VCaP (cell line): Measurements from ENCODE around the gene GLMP.

Source experiments
- H3K27ac ChIP-seq: fragments of 450-650 bp; 2 replicates; pipeline ENCODE4 v1.5.1; 2017
- TF ChIP-seq, protein P1 (sequence below): fragments of 450-650 bp; conservative IDR thresholded peaks from 2 replicates; pipeline ENCODE4 v1.5.1; 2017; ENCODE audit warnings: mild to moderate bottlenecking, moderate library complexity

The GLMP gene

DNA sequence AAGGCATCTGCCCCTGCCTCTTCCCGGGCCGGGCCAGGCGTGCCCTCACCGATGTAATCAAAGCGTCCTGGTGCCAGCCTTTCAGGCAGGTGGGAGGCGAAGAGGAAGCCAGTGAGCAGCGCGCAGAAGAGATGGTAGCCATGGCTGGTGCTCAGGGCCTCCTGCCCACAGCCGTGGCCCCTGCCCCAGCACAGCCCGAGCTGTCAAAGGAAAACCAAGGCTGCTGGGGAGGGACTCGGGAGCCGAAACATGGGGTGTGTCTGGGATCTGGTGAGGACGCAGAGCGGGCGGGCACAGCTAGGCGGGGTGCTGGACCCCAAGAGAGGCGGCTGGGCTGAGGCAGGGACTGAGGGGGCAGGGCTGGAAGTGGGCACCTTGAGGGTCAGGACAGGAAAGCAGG is 50.8 kb downstream of the GLMP start:
- TF ChIP-seq, protein P1, sequence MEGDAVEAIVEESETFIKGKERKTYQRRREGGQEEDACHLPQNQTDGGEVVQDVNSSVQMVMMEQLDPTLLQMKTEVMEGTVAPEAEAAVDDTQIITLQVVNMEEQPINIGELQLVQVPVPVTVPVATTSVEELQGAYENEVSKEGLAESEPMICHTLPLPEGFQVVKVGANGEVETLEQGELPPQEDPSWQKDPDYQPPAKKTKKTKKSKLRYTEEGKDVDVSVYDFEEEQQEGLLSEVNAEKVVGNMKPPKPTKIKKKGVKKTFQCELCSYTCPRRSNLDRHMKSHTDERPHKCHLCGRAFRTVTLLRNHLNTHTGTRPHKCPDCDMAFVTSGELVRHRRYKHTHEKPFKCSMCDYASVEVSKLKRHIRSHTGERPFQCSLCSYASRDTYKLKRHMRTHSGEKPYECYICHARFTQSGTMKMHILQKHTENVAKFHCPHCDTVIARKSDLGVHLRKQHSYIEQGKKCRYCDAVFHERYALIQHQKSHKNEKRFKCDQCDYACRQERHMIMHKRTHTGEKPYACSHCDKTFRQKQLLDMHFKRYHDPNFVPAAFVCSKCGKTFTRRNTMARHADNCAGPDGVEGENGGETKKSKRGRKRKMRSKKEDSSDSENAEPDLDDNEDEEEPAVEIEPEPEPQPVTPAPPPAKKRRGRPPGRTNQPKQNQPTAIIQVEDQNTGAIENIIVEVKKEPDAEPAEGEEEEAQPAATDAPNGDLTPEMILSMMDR = no peak
- no peak overlapping the region for H3K27ac ChIP-seq

- H3K27ac ChIP-seq = no peak overlapping the region
- TF ChIP-seq, protein P1 = no peak
Measured at GRCh38 chr1:156244126-156244525, 51.4 kb downstream of the GLMP start.

DNA sequence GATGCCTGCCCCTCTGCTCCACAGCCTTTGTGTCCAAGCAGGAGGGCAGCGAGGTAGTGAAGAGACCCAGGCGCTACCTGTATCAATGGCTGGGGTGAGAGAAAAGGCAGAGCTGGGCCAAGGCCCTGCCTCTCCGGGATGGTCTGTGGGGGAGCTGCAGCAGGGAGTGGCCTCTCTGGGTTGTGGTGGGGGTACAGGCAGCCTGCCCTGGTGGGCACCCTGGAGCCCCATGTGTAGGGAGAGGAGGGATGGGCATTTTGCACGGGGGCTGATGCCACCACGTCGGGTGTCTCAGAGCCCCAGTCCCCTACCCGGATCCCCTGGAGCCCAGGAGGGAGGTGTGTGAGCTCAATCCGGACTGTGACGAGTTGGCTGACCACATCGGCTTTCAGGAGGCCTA is 52.7 kb downstream of the GLMP start:
- no peak overlapping the region for H3K27ac ChIP-seq
- TF ChIP-seq, protein P1 = no peak
